Activated CD8-positive, alpha-beta memory T cell treated with anti-CD3 and anti-CD28 coated beads, Interleukin-2, amount 10 ng/mL, durations not matched to agents 7 days and 5 days (primary cell): ENCODE data around the gene PTPN2. TPM values are rescaled to one million over a fixed set of nuclear protein-coding genes. Genes with fewer than 3 reads are reported as not detected.
"Not testable (repeated sequence)": the region's sequence is repeated elsewhere in the genome, so short reads cannot be mapped to it uniquely, and the experiment has no call there.

Experiments used
- ATAC-seq: fragments of 150-1000 bp; cut with Tn5 transposase; one replicate; pipeline ENCODE4 v1.10.0; 2021; ENCODE audit warnings: moderate library complexity
- CTCF ChIA-PET: fragments of 350-600 bp; sonication (Branson Sonifier 250); formaldehyde crosslinking; loops from one replicate; lab custom pipeline; 2021; ENCODE audit warnings: antibody characterized with exemption; lab: Charles Lee
- DNase-seq: peaks from one replicate; pipeline ENCODE4 v3.0.0-alpha.2; 2020
- H3K27ac Mint-ChIP-seq: one replicate; pipeline ENCODE4 v1.8.0; 2021; ENCODE audit warnings: mild to moderate bottlenecking, mixed read lengths
- H3K27me3 Mint-ChIP-seq: one replicate; pipeline ENCODE4 v1.8.0; 2021; ENCODE audit warnings: mixed read lengths
- H3K36me3 Mint-ChIP-seq: one replicate; pipeline ENCODE4 v1.8.0; 2021; ENCODE audit warnings: mild to moderate bottlenecking, mixed read lengths
- H3K4me1 Mint-ChIP-seq: one replicate; pipeline ENCODE4 v1.8.0; 2021; ENCODE audit warnings: mixed read lengths
- H3K4me3 Mint-ChIP-seq: one replicate; pipeline ENCODE4 v1.8.0; 2021; ENCODE audit warnings: mild to moderate bottlenecking, moderate library complexity, mixed read lengths
- H3K9me3 Mint-ChIP-seq: one replicate; pipeline ENCODE4 v1.8.0; 2022; ENCODE audit warnings: low read depth, mixed read lengths
- total RNA-seq, 2 experiments: library from RNA; stranded (reverse); gene quantifications; one replicate each; pipeline ENCODE4 v1.2.3, GENCODE V29; 2021

The PTPN2 gene
- total RNA-seq, 2 experiments from 2014 or later: 65.4 to 82.7 TPM

DNA sequence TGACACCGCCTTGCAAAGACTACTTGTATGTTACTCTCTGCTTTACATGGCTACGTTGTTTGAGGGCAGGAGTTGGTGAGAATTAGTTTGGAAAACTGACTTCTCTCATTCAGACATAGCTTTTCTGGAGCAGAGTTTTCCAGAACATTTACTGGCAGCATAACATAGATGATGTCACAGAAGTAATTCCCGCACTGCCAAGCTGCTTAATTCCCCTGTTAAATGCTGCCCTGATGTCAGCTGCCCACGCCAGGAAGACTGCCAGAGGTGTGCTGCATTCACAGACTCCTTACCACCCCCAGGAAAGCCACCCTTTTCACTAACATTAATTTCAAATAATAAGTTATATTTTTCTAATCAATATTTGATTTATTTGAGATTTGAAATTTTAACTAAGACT, 24.7 kb upstream of the PTPN2 start:
- Mint-ChIP-seq H3K4me1 (peaks cover 12% of the 10 kb centered on the region), H3K36me3 (peaks cover 2% of the 10 kb centered on the region), H3K4me3 (no peak overlapping the region), H3K27ac (no peak overlapping the region), H3K9me3 (no peaks in the 10 kb centered on the region), H3K27me3 (peaks cover 15% of the 10 kb centered on the region)
- CTCF ChIA-PET: interaction anchor here (0.7 kb wide), 1 partner anchor 10 kb away, joined by 3 read pairs; no protein-coding TSS in a partner anchor
- DNase-seq (no peak), ATAC-seq (no peak)

DNA sequence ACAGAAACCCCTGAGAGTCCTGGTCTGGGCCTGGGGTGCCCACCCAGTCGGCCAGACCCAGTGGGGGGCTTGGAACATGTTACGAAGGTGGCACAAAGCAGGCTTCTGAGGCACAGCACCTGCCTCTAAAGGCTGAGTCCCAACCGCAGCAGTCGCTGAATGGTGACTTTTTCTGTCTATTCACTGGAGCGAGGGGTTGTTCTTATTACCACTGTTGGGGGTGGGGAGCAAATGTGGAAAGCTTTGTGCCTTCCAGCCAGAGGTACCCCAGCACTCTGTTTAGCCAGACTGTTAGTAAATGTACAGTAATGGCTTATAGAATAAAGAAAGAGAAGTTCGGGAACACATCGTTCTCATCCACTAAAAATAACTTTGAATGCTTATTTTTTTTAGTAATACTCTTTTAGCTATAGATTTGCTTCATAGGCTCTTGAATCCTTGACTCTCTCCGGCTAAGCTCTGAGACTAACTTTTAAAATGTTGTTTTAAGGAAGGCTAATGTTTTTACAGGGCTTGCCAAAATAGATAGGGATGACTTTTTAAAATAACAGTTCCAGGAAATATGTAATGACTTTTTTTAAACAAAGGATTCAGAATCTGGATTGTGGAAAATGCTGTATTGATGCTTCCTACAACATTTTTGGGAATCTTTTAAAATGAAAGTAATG, 23.4 kb upstream of the PTPN2 start:
- DNase-seq (no peak), ATAC-seq (no peak)
- H3K27ac Mint-ChIP-seq: no peak overlapping the region
- H3K4me1 Mint-ChIP-seq: peaks cover 13% of the 10 kb centered on the region
- no peak overlapping the region for H3K4me3 Mint-ChIP-seq
- H3K27me3 Mint-ChIP-seq: peaks cover 18% of the 10 kb centered on the region
- H3K36me3 Mint-ChIP-seq: no peaks in the 10 kb centered on the region
- no peaks in the 10 kb centered on the region for H3K9me3 Mint-ChIP-seq
- CTCF ChIA-PET: interaction anchor here (0.8 to 1.3 kb wide), 2 partner anchors 8 to 12 kb away, joined by 3 to 5 read pairs; no protein-coding TSS in a partner anchor

DNA sequence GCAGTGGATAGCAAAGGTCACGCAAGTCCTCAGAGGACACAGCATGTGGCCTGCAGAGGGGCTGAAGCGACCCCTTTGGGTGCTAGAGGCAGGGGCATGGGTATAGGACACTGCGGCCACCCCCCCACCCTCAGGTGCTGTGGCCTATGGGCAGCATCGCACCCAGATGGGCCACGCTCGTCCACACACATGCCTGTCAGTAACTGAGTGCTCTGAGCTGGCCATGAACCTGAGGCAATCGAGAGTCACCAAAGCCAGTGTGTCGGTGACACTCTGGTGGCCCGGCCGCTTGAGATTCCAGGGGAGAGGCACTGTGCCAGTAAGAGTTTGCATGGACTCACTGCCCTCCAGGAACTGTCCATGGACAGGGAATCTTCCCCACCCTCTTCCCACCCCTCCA, 22.7 kb upstream of the PTPN2 start:
- H3K27me3 Mint-ChIP-seq: peaks cover 19% of the 10 kb centered on the region
- CTCF ChIA-PET: no interaction called here
- no peaks in the 10 kb centered on the region for H3K9me3 Mint-ChIP-seq
- ATAC-seq (no peak), DNase-seq (no peak)
- no peak overlapping the region for H3K4me3 Mint-ChIP-seq
- H3K4me1 Mint-ChIP-seq: peaks cover 13% of the 10 kb centered on the region
- no peak overlapping the region for H3K27ac Mint-ChIP-seq
- no peaks in the 10 kb centered on the region for H3K36me3 Mint-ChIP-seq

DNA sequence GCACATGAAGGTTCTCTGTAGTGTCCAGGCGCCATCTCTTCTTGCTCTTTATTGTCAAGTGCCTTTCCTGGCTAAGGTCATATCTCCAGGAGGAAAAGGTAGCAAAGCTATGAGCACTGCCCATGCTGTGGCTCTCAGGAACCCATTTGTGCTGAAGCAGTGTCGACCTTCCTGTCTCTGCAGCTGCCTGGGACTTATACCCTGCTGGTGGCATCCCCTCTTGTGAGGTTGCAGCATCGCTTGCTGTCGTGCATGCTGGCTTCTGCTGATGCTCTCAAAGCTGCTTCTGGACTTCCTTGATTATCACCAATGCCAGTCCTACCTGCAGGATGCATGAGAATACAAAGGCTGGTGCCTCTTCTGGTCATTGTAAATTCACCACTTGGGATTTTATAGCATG, 22.1 kb upstream of the PTPN2 start:
- Mint-ChIP-seq H3K27ac (no peak overlapping the region), H3K4me1 (peaks cover 11% of the 10 kb centered on the region), H3K36me3 (no peaks in the 10 kb centered on the region), H3K9me3 (no peaks in the 10 kb centered on the region), H3K27me3 (peaks cover 19% of the 10 kb centered on the region), H3K4me3 (no peak overlapping the region)
- DNase-seq (no peak), ATAC-seq (no peak)
- CTCF ChIA-PET: interaction anchor here (1.2 kb wide), 1 partner anchor 183 kb away, joined by 3 read pairs; no protein-coding TSS in a partner anchor

DNA sequence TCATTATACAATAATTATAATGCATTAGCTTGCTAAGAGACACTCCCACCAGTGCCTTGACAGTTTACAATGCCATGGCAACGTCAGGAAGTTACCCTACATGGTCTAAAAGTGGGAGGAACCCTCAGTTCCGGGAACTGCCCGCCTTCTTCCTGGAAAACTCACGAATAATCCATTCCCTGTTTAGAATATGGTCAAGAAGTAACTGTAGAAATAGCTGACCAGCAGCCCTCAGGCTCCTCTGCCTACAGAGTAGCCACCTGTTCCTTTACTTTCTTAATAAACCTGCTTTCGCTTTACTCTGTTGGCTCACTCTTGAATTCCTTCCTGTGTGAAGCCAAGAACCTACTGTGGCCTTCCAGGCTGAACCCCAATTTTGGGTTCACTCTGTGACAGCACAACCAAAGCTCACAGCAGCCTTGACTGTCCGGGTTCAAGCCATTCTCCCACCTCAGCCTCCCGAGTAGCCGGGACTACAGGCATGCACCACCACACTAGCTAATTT, 20.0 kb upstream of the PTPN2 start:
- Mint-ChIP-seq H3K36me3 (no peaks in the 10 kb centered on the region), H3K27me3 (peaks cover 19% of the 10 kb centered on the region), H3K4me3 (peak overlapping the region; percentile 58), H3K27ac (peak overlapping the region; percentile 81), H3K9me3 (no peaks in the 10 kb centered on the region), H3K4me1 (peaks cover 8% of the 10 kb centered on the region)
- CTCF ChIA-PET: interaction anchor here (1.0 to 3.2 kb wide), 10 partner anchors 9 to 183 kb away, joined by 3 to 14 read pairs (median 6); no protein-coding TSS in a partner anchor
- ATAC-seq (peak; percentile 84), DNase-seq (peak; percentile 90)

DNA sequence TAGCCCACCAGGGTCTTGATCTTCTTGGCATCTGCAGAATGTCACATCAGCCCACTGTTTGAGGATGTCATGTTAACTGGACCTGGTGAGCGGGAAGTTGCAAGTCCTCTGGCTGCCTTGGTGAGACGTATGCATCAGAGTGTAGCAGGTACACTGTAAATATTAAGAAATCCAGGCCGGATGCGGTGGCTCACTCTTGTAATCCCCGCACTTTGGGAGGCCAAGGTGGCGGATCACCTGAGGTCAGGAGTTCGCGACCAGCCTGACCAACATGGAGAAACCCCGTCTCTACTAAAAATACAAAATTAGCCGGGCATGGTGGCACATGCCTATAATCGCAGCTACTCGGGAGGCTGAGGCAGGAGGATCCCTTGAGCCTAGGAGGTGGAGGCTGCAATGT, 17.2 kb upstream of the PTPN2 start:
- not testable (repeated sequence) for ATAC-seq, H3K9me3 Mint-ChIP-seq, H3K36me3 Mint-ChIP-seq, H3K27ac Mint-ChIP-seq, DNase-seq, H3K4me3 Mint-ChIP-seq
- Mint-ChIP-seq H3K4me1 (peaks cover 11% of the 10 kb centered on the region), H3K27me3 (peaks cover 21% of the 10 kb centered on the region)
- CTCF ChIA-PET: interaction anchor here (1.4 kb wide), 1 partner anchor 33 kb away, joined by 3 read pairs; no protein-coding TSS in a partner anchor

DNA sequence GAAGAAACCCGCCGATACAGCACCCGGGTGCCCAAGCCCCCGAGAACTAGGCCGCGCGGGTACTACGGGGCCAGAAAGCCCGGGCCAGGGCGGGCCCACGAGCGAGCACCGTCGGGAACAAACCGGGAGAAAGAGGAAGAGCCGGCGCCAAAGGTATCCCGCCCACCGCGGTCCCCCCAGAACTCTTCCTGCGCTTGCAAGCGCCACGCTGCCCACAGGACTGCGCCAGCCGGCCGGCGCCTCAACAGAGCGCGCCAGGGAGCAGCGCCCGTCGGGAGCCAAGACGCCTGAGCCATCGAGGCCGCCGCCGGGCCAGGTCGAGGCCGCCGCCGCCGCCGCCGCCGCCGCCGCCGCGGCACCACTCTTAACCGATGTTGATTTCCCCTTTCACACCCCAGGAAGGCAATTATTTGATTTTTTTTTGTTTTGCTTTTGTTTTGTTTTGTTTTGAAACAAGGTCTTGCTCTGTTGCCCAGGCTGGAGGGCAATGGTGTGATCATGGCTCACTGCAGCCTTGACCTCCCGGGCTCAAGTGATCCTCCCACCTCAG, 12.8 kb upstream of the PTPN2 start:
- CTCF ChIA-PET: interaction anchor here (0.7 kb wide), 1 partner anchor 83 kb away, joined by 3 read pairs; no protein-coding TSS in a partner anchor
- Mint-ChIP-seq H3K4me1 (peaks cover 10% of the 10 kb centered on the region), H3K27me3 (peaks cover 34% of the 10 kb centered on the region), H3K4me3 (peak overlapping the region; percentile 63)
- ATAC-seq: peak; percentile 53
- not testable (repeated sequence) for H3K9me3 Mint-ChIP-seq, H3K27ac Mint-ChIP-seq, H3K36me3 Mint-ChIP-seq, DNase-seq

DNA sequence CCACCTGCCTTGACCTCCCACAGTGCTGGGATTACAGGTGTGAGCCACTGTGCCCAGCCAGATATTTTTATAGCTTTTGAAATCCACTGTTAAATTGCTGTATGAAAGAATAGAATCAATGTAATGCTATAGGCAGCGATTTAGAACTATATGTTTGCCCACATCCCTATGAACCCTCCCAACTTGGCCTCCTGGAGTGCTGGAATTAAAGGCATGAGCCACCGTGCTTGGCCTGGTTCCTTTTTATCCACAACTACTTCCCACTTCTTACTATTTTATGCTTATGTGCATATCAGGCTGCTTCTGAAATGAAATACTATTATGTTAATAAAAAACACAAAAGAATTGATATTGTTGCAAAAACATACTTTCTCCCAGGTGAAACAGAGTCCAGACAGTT, 11.6 kb upstream of the PTPN2 start:
- Mint-ChIP-seq H3K9me3 (no peaks in the 10 kb centered on the region), H3K4me3 (no peak overlapping the region)

DNA sequence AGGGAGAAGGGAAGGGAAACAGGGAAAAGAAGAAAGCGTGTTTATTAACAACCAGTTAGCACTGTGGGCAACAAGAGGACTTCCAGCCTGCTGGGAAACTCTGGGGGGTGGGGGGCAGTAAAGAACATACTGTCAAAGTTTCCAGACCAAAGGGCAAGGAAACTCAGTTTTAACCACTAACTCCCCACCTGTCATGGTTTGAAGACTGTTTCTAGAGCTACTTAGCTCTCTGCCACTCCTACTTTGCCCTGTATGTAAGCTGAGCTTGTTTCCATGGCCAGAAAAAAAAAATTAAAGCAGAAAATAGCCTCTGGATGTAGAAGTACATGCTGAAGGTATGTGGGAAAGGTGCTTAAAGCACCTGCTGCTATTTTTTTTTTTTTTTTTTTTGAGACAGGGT, 11.0 kb upstream of the PTPN2 start:
- Mint-ChIP-seq H3K4me3 (no peak overlapping the region), H3K27me3 (peaks cover 34% of the 10 kb centered on the region), H3K36me3 (peaks cover 2% of the 10 kb centered on the region), H3K27ac (no peak overlapping the region), H3K9me3 (no peaks in the 10 kb centered on the region), H3K4me1 (peaks cover 10% of the 10 kb centered on the region)
- DNase-seq (no peak), ATAC-seq (no peak)
- CTCF ChIA-PET: interaction anchor here (0.7 to 3.9 kb wide), 10 partner anchors 8 to 194 kb away, joined by 3 to 38 read pairs (median 6); partner anchors contain the start of gene PTPN2

More for the DNA sequence above, 11.6 kb upstream of the PTPN2 start:
- Mint-ChIP-seq H3K27me3 (peaks cover 34% of the 10 kb centered on the region), H3K36me3 (no peaks in the 10 kb centered on the region), H3K27ac (no peak overlapping the region), H3K4me1 (peaks cover 10% of the 10 kb centered on the region)
- DNase-seq: no peak
- ATAC-seq: no peak
- CTCF ChIA-PET: interaction anchor here (1.1 to 3.9 kb wide), 6 partner anchors 8 to 194 kb away, joined by 3 to 38 read pairs (median 6); partner anchors contain the start of gene PTPN2

DNA sequence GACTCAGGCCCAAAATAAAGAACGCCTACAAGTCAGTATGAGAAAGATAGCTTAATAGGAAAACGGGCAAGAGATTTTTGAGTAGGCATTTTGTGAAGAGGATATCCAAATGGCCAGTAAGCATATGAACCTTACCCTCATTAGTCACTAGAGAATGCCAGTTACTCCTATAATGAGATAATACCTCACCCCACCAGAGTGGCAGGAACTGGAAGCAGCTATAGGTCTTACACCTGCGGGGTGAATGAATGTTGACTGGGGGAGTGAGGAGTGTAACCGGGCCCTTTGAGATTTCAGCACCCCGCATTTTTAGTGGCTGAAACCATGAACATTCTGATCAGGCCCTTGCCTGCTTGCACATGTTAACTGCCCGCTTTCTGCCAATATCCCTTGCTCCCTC, 7.5 kb upstream of the PTPN2 start:
- DNase-seq (no peak), ATAC-seq (no peak)
- Mint-ChIP-seq H3K27me3 (peaks cover 17% of the 10 kb centered on the region), H3K36me3 (peaks cover 2% of the 10 kb centered on the region), H3K27ac (no peak overlapping the region), H3K4me1 (peaks cover 8% of the 10 kb centered on the region), H3K9me3 (no peaks in the 10 kb centered on the region), H3K4me3 (no peak overlapping the region)
- CTCF ChIA-PET: interaction anchor here (1.5 to 3.8 kb wide), 5 partner anchors 13 to 167 kb away, joined by 5 to 22 read pairs (median 8); no protein-coding TSS in a partner anchor

DNA sequence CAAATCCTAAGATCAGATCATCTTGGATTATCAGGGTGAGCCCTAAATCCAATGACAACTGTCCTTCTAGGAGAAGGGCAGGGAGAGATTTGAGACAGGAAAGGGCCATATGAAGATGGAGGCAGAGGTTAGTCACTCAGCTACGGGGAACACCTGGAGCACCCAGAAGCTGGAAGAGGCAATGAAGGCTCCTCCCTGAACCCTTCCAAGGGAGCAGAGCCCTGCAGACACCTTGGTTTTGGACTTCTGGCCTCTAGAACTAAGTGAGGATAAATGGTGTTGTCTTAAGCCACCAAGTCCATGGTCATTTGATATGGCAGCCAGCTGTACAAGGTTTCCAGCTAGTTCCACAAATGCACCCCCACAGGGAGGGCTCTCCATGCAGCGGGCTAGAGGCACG, 6.9 kb upstream of the PTPN2 start:
- DNase-seq: no peak
- Mint-ChIP-seq H3K9me3 (no peaks in the 10 kb centered on the region), H3K27ac (no peak overlapping the region), H3K27me3 (peaks cover 15% of the 10 kb centered on the region), H3K36me3 (peaks cover 2% of the 10 kb centered on the region), H3K4me3 (no peak overlapping the region), H3K4me1 (peaks cover 8% of the 10 kb centered on the region)
- CTCF ChIA-PET: interaction anchor here (1.0 to 3.8 kb wide), 7 partner anchors 9 to 167 kb away, joined by 3 to 22 read pairs (median 5); no protein-coding TSS in a partner anchor
- no peak for ATAC-seq

DNA sequence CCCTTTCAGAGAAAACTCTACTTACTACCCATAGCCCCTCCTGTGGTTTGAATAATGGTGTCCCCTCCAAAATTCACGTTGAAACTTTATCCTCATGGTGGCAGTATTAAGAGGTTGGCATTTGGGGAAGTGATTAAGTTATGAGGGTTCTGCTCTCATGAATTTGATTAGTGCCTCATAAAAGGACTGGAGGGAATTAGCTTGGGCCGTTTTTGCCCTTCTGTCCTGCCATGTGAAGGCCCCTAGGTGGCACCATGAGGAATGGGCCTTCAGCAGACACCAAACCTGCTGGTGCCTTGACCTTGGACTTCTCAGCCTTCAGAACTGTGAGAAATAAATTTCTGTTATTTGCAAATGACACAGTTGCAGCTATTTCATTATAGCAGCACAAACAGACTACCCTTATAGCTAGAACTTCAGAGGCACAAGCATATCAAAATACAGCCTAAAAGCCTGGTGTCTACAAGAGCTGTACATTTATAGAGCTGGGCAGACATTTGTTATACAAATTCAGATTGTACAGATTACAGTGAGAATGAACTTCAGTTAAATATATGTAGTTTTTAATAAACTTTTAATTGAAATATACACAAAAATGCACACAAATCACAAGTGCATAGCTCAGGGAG, 2.6 kb upstream of the PTPN2 start:
- H3K27ac Mint-ChIP-seq: no peak overlapping the region
- H3K36me3 Mint-ChIP-seq: peaks cover 4% of the 10 kb centered on the region
- H3K4me1 Mint-ChIP-seq: peaks cover 25% of the 10 kb centered on the region
- no peaks in the 10 kb centered on the region for H3K27me3 Mint-ChIP-seq
- no peak overlapping the region for H3K4me3 Mint-ChIP-seq
- CTCF ChIA-PET: interaction anchor here (1.2 to 1.9 kb wide), 2 partner anchors 48 to 143 kb away, joined by 3 to 6 read pairs; no protein-coding TSS in a partner anchor
- no peaks in the 10 kb centered on the region for H3K9me3 Mint-ChIP-seq
- DNase-seq (no peak), ATAC-seq (no peak)

DNA sequence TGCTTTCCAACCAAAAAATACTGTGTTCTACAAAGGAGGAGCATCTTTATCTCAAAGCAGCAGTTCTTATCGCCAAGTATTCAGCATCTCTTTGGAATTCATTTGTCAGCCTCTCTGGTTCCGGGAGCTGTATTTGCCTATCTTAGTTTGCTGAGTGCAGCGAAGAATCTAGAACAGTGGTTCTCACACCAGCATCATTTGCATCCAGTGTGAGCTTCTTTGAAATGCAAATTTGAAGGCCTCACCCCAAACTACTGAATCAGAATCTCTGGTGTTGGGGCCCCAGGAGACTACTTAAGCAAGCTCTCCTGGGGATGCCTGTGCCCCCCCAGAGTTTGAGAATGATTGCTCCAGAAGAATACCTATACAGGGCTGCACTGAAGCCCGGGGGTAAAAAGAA, 1.5 kb upstream of the PTPN2 start:
- ATAC-seq: no peak
- peaks cover 36% of the 10 kb centered on the region for H3K4me1 Mint-ChIP-seq
- H3K36me3 Mint-ChIP-seq: peaks cover 8% of the 10 kb centered on the region
- no peak overlapping the region for H3K4me3 Mint-ChIP-seq
- no peak overlapping the region for H3K27ac Mint-ChIP-seq
- H3K27me3 Mint-ChIP-seq: no peaks in the 10 kb centered on the region
- CTCF ChIA-PET: interaction anchor here (0.9 to 5.9 kb wide), 4 partner anchors 9 to 141 kb away, joined by 3 to 38 read pairs (median 4); partner anchors contain the start of gene CEP192
- H3K9me3 Mint-ChIP-seq: no peaks in the 10 kb centered on the region
- DNase-seq: no peak
